Measurements from ENCODE around the gene PARD6A.

PARD6A gene

DNA sequence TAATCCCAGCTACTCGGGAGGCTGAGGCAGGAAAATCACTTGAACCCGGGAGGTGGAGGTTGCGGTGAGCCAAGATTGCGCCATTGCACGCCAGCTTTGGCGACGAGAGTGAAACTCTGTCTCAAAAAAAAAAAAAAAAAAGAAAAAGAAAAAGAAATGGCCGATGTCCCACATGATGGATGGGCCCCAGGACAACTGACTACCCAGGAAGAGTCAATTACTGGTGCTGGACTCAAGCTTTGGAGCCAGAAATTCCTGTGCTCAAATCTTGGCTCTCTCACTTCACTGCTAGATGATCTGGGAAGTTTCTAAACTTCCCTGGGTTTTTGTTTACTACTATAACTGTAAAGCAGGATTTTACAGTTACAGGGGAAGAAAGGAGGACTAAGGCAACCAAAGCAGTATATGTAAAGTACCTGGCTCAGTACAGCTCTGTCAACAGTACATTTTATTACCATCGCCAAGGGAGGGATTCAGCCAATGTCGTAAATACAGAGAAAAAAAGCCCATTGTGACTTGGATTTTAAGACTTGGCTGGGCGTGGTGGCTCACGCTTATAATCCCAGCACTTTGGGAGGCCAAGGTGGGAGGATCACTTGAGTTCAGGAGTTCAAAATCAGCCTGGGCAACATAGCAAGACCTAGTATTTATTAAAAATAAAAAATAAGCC is 17.7 kb downstream of the PARD6A start:
- H3K4me1 ChIP-seq (ENCODE audit: low read length) = peaks cover 6% of the 10 kb centered on the region; the same call in 1 of the 2 replicates
- no peaks in the 10 kb centered on the region for H4K20me1 ChIP-seq (ENCODE audit: insufficient read depth, low read length)
- H3K9ac ChIP-seq (ENCODE audit: low read length) = no peak overlapping the region
- no peak overlapping the region for H2AFZ ChIP-seq (ENCODE audit: low read depth, low read length)
- no peak for TF ChIP-seq CTCF (IDR thresholded peaks at IDR 0.05; ENCODE audit: low read depth, low read length)
- TF ChIP-seq EZH2phosphoT487 (IDR thresholded peaks at IDR 0.05; ENCODE audit: low read depth) = no peak
- H3K4me3 ChIP-seq (ENCODE audit: low read length) = no peak overlapping the region
- no peaks in the 10 kb centered on the region for H3K9me3 ChIP-seq (ENCODE audit: insufficient read depth, low read length)
- H3K27ac ChIP-seq (ENCODE audit: low read length) = no peak overlapping the region
- H3K27me3 ChIP-seq (ENCODE audit: low read depth, low read length) = no peaks in the 10 kb centered on the region
- no peaks in the 10 kb centered on the region for H3K79me2 ChIP-seq (ENCODE audit: low read length)
- H3K4me2 ChIP-seq (ENCODE audit: low read length) = no peak overlapping the region
- H3K36me3 ChIP-seq (replicated peaks; ENCODE audit: low read depth, low read length) = peaks cover 2% of the 10 kb centered on the region

DNA sequence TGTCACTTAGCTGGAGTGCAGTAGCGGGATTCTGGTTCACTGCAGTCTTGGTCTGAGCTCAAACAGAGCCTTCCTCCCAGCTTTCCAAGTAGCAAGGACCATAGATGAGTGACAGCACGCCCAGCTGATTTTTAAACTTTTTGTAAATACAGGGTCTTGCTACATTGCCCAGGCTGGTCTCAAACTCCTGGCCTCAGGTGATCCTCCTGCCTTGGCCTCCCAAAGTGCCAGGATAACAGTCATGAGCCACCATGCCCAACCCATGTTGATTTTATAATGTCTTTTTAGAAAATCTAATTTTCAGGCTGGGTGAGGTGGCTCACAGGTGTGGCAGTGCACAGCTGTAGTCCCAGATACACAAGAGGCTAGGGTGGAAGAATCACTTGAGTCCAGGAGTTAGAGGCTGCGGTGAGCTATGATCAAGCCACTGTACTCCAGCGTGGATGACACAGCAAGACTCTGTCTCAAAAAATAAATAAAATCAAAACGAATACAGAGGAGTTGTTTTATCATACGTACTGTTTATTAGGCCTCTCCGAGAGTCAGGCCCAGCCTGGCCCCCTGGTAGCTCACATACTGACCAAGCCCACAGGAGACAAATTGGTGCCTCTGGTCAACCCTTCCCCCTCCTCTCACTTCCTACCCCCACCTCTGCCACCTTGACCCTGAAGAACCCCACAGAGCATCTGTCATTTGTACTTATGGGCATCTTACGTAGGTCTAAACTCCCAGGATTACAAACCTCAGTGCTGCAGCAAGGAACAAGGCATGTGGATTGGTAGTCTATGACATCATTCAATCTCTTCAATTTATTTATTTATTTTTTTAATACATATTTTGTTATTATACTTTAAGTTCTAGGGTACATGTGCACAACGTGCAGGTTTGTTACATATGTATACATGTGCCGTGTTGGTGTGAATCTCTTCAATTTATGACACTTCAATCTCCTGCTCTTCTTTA is 19.5 kb downstream of the PARD6A start:
- Histone ChIP-seq H3K9me3 (ENCODE audit: insufficient read depth, low read length) (no peaks in the 10 kb centered on the region), H2AFZ (ENCODE audit: low read depth, low read length) (no peak overlapping the region), H3K27ac (ENCODE audit: low read length) (no peak overlapping the region), H3K79me2 (ENCODE audit: low read length) (no peaks in the 10 kb centered on the region), H3K4me1 (ENCODE audit: low read length) (no peaks in the 10 kb centered on the region), H3K27me3 (ENCODE audit: low read depth, low read length) (no peaks in the 10 kb centered on the region), H4K20me1 (ENCODE audit: insufficient read depth, low read length) (no peaks in the 10 kb centered on the region), H3K9ac (ENCODE audit: low read length) (no peak overlapping the region), H3K4me3 (ENCODE audit: low read length) (no peak overlapping the region), H3K4me2 (ENCODE audit: low read length) (no peak overlapping the region), H3K36me3 (replicated peaks; ENCODE audit: low read depth, low read length) (peaks cover 13% of the 10 kb centered on the region)
- TF ChIP-seq EZH2phosphoT487 (IDR thresholded peaks at IDR 0.05; ENCODE audit: low read depth) (no peak), CTCF (IDR thresholded peaks at IDR 0.05; ENCODE audit: low read depth, low read length) (no peak)

DNA sequence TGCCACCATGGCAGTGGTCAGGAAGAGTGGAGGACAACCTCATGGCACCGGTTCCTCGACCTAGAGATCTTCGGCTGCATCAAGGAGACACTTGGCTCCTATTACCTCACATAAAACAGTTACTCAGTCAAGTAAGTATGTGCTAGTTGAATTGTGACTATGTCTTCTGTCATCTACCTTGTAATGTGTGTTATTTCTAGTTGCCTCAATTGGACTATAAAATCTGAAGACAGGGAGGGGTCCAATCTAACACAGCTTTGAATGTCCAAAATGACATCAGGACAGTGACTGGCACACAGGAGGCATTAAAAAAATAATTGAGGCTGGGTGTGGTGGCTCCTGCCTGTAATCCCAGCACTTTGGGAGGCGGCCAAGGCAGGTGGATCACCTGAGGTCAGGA is 23.0 kb downstream of the PARD6A start:
- H3K4me2 ChIP-seq (ENCODE audit: low read length) = no peak overlapping the region
- no peak overlapping the region for H3K27ac ChIP-seq (ENCODE audit: low read length)
- H3K9me3 ChIP-seq (ENCODE audit: insufficient read depth, low read length) = no peaks in the 10 kb centered on the region
- H3K4me1 ChIP-seq (ENCODE audit: low read length) = peaks cover 6% of the 10 kb centered on the region; the same call in 1 of the 2 replicates
- H3K9ac ChIP-seq (ENCODE audit: low read length) = no peak overlapping the region
- no peak overlapping the region for H3K4me3 ChIP-seq (ENCODE audit: low read length)
- no peak overlapping the region for H2AFZ ChIP-seq (ENCODE audit: low read depth, low read length)
- TF ChIP-seq EZH2phosphoT487 (IDR thresholded peaks at IDR 0.05; ENCODE audit: low read depth) (no peak), CTCF (IDR thresholded peaks at IDR 0.05; ENCODE audit: low read depth, low read length) (no peak)
- H3K27me3 ChIP-seq (ENCODE audit: low read depth, low read length) = no peaks in the 10 kb centered on the region
- no peaks in the 10 kb centered on the region for H4K20me1 ChIP-seq (ENCODE audit: insufficient read depth, low read length)
- H3K36me3 ChIP-seq (replicated peaks; ENCODE audit: low read depth, low read length) = peaks cover 16% of the 10 kb centered on the region
- H3K79me2 ChIP-seq (ENCODE audit: low read length) = no peaks in the 10 kb centered on the region
